Epidermal melanocyte (primary cell): ENCODE measurements around the gene TECR.
"Not testable (repeated sequence)": the region's sequence is repeated elsewhere in the genome, so short reads cannot be mapped to it uniquely, and the experiment has no call there.

Experiments
- DNase-seq: peaks from one replicate; pipeline ENCODE4 v3.0.0; 2011; ENCODE audit warnings: low spot score; ENCODE audit not compliant: insufficient read length

TECR gene

GRCh38 chr19:14584372-14584771 lies 55.0 kb downstream of the TECR start:
- not testable (repeated sequence) for DNase-seq

- DNase-seq, result not testable (repeated sequence)
These were observed 55.8 kb downstream of the TECR start for GRCh38 chr19:14585187-14585586.

GRCh38 chr19:14589433-14589832 lies 60.0 kb downstream of the TECR start:
- DNase-seq, result not testable (repeated sequence)

- no peak for DNase-seq
These were observed 66.2 kb downstream of the TECR start for GRCh38 chr19:14595558-14595957.

GRCh38 chr19:14599548-14600147 lies 70.3 kb downstream of the TECR start:
- DNase-seq, result no peak

GRCh38 chr19:14603990-14604387 lies 74.6 kb downstream of the TECR start:
- no peak for DNase-seq

- DNase-seq, result no peak
These were observed 77.2 kb downstream of the TECR start for GRCh38 chr19:14606627-14607026.

- no peak for DNase-seq
These were observed 81.7 kb downstream of the TECR start for GRCh38 chr19:14611051-14611450.

GRCh38 chr19:14612242-14612641 lies 82.8 kb downstream of the TECR start:
- DNase-seq, result not testable (repeated sequence)

- no peak for DNase-seq
These were observed 83.3 kb downstream of the TECR start for GRCh38 chr19:14612657-14613056.

GRCh38 chr19:14613399-14614098 lies 84.2 kb downstream of the TECR start:
- DNase-seq, result not testable (repeated sequence)

- no peak for DNase-seq
These were observed 84.7 kb downstream of the TECR start for GRCh38 chr19:14614099-14614412.
